ENCODE data around the gene ZDHHC17.
"Not testable (repeated sequence)": the region's sequence is repeated elsewhere in the genome, so short reads cannot be mapped to it uniquely, and the experiment has no call there.

The ZDHHC17 gene

GRCh38 chr12:76766161-76766560 is 2.2 kb downstream of the ZDHHC17 start:
- DNase-seq: no peak

GRCh38 chr12:76768576-76768975 is 4.7 kb downstream of the ZDHHC17 start:
- no peak for DNase-seq

GRCh38 chr12:76777765-76778216 is 13.9 kb downstream of the ZDHHC17 start:
- no peak for DNase-seq

GRCh38 chr12:76778364-76778763 is 14.4 kb downstream of the ZDHHC17 start:
- DNase-seq: no peak

- not testable (repeated sequence) for DNase-seq
Observed at GRCh38 chr12:76779310-76779709, 15.4 kb downstream of the ZDHHC17 start.

GRCh38 chr12:76781321-76781720 is 17.4 kb downstream of the ZDHHC17 start:
- no peak for DNase-seq

GRCh38 chr12:76782526-76782925 is 18.6 kb downstream of the ZDHHC17 start:
- no peak for DNase-seq

GRCh38 chr12:76784600-76785051 is 20.7 kb downstream of the ZDHHC17 start:
- peak in 3 of 58 donors; percentile 3 to 16 (median 12) for DNase-seq

GRCh38 chr12:76785407-76785806 is 21.5 kb downstream of the ZDHHC17 start:
- no peak for DNase-seq

- DNase-seq: no peak
Observed at GRCh38 chr12:76786986-76787385, 23.1 kb downstream of the ZDHHC17 start.

- no peak for DNase-seq
Observed at GRCh38 chr12:76787689-76788088, 23.8 kb downstream of the ZDHHC17 start.

- DNase-seq: no peak
Observed at GRCh38 chr12:76789335-76790050, 25.6 kb downstream of the ZDHHC17 start.

- no peak for DNase-seq
Observed at GRCh38 chr12:76790564-76791552, 26.9 kb downstream of the ZDHHC17 start.

- no peak for DNase-seq
Observed at GRCh38 chr12:76792828-76793227, 28.9 kb downstream of the ZDHHC17 start.

- DNase-seq: no peak
Observed at GRCh38 chr12:76798864-76799263, 34.9 kb downstream of the ZDHHC17 start.

GRCh38 chr12:76799362-76799761 is 35.4 kb downstream of the ZDHHC17 start:
- no peak for DNase-seq

GRCh38 chr12:76802060-76802459 is 38.1 kb downstream of the ZDHHC17 start:
- no peak for DNase-seq

- DNase-seq: no peak
Observed at GRCh38 chr12:76804435-76804976, 40.6 kb downstream of the ZDHHC17 start.

GRCh38 chr12:76810671-76811419 is 46.9 kb downstream of the ZDHHC17 start:
- peak in 11 of 58 donors; percentile 1 to 31 (median 7) for DNase-seq

- no peak for DNase-seq
Observed at GRCh38 chr12:76811976-76812375, 48.1 kb downstream of the ZDHHC17 start.

GRCh38 chr12:76813265-76813664 is 49.4 kb downstream of the ZDHHC17 start:
- no peak for DNase-seq
